Measurements from ENCODE around the gene BCAN.

Gene BCAN

DNA sequence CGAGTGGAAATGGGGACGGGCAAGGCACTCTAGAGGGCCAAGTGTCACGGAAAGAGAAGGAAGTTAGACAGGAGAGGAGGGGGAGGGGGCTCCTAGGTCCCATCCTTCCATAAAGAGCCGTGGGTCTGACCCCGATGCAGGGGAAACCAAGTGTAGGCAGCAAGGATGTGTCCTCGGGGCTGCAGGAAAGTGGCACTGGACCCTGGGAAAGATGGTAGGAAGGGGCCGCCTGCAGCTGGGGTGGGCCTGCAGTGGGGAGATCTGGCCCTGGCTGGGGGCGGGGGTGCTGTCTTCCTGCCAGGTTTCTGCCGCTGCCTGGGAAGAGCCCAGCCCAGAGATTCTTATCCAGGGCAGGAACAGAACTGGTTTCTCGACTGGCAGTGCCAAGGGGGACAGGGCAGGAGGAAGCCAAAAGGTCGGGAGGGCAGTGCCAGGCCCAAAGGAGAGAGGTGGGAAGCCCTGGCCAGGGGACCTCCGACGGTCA is 50.6 kb downstream of the BCAN start:
- no peak for TF ChIP-seq CTCF (IDR thresholded peaks at IDR 0.05; ENCODE audit: control insufficient read depth, extremely low read depth, insufficient read depth)
- peak overlapping the region; percentile 16; the same call in 1 of the 2 replicates for H3K4me3 ChIP-seq (ENCODE audit: low read depth, low read length)
- peak; percentile 57 for DNase-seq (ENCODE audit: low read depth)

GRCh38 chr1:156692925-156693847 is 51.3 kb downstream of the BCAN start:
- no peak for TF ChIP-seq CTCF (IDR thresholded peaks at IDR 0.05; ENCODE audit: control insufficient read depth, extremely low read depth, insufficient read depth)
- DNase-seq (ENCODE audit: low read depth) = no peak
- no peak overlapping the region for H3K4me3 ChIP-seq (ENCODE audit: low read depth, low read length)

DNA sequence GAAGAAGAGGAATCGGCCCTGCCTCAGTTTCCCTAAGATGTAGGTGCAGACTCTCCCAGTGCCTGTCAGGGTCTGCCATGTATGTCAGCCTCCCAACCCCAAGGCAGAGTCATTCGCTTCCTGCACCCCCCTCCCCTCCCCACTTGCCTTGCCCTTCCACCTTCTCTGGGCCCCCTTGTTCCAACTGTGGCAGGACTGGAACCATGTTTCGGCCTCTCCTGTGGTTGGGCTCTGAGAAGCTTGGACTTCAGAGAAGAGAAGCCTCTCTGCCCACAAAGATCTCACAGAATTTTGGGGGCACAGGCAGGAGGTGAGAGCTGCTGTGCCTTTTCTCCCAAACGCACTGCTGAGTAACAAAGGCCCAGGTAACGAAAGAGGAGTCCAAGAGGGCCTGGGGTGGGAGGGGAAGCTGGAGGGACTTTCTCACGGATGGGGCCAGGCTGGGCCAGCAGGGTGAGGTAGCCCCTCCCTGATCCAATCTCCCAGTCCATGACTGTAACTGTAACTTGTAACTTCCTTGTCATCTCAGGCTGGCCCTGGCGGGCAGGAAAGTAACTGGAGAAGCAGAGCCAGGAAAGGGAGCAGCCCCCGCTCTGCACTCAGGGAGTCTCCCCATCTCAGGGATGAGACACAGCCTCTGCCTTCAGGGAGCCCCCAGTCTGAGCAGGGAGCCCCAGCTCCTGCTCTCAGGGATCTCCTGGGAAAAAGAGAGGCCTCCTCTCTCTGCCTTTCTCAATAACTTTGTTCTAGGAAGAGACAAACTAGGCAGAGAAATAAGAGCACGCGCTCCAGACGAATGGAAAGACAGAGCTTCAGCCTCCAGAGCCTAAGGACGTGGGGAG is 52.2 kb downstream of the BCAN start:
- no peak for DNase-seq (ENCODE audit: low read depth)
- no peak overlapping the region for H3K4me3 ChIP-seq (ENCODE audit: low read depth, low read length)
- no peak for TF ChIP-seq CTCF (IDR thresholded peaks at IDR 0.05; ENCODE audit: control insufficient read depth, extremely low read depth, insufficient read depth)

DNA sequence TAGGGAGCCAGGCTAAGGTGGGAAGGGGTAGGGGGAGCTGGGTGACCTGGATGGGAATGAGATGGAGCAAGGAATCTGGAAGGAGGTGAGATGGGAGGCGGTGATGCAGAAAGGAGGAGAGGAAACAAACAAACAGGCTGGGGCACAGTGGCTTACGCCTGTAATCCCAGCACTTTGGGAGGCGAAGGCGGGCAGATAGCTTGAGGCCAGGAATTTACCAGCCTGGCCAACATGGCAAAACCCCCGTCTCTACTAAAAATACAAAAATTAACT is 52.7 kb downstream of the BCAN start:
- TF ChIP-seq CTCF (IDR thresholded peaks at IDR 0.05; ENCODE audit: control insufficient read depth, extremely low read depth, insufficient read depth) = no peak
- no peak overlapping the region for H3K4me3 ChIP-seq (ENCODE audit: low read depth, low read length)
- no peak for DNase-seq (ENCODE audit: low read depth)

DNA sequence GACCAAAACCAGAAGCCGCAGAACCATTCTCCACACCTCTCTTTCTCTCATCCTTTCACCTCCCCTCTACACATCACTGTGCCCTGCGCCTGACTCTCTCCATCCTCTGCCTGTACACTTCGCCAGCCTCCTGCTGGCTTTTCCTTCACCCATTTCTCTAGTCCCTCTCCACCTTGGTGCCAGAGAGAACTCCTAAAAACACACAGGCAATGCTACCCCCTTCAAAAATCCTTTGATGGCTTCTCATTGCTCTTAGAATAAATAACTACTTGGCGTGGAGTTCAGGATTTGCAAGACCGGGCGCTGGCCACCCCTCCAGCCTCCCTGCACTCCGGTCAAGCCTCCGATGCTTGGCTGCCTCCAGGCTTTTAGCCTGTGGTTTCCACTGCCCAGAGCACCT is 54.8 kb downstream of the BCAN start:
- TF ChIP-seq CTCF (IDR thresholded peaks at IDR 0.05; ENCODE audit: control insufficient read depth, extremely low read depth, insufficient read depth) = no peak
- H3K4me3 ChIP-seq (ENCODE audit: low read depth, low read length) = no peak overlapping the region
- DNase-seq (ENCODE audit: low read depth) = no peak

- no peak overlapping the region for H3K4me3 ChIP-seq (ENCODE audit: low read depth, low read length)
- TF ChIP-seq CTCF (IDR thresholded peaks at IDR 0.05; ENCODE audit: control insufficient read depth, extremely low read depth, insufficient read depth) = no peak
- no peak for DNase-seq (ENCODE audit: low read depth)
Measured at GRCh38 chr1:156697481-156697880, 55.6 kb downstream of the BCAN start.
